HEK293 (cell line): Measurements from ENCODE around the gene ZNF684.
"Not testable (repeated sequence)": the region's sequence is repeated elsewhere in the genome, so short reads cannot be mapped to it uniquely, and the experiment has no call there.

ENCODE experiments used
- CTCF ChIP-seq: fragments of 450-650 bp; formaldehyde crosslinking; IDR thresholded peaks from 2 replicates; pipeline ENCODE4 v1.5.1; 2016; ENCODE audit warnings: missing biosample characterization, missing genetic modification characterization
- MEIS1 ChIP-seq: sonication (generic); formaldehyde crosslinking; IDR thresholded peaks from 2 replicates; pipeline ENCODE4 v1.8.1; 2022; ENCODE audit warnings: missing genetic modification reagents, mild to moderate bottlenecking, borderline replicate concordance
- REPIN1 ChIP-seq: fragments of 450-650 bp; formaldehyde crosslinking; IDR thresholded peaks from 2 replicates; pipeline ENCODE4 v1.5.1; 2017; ENCODE audit warnings: missing biosample characterization, missing genetic modification characterization, low read depth
- REST ChIP-seq: fragments of 450-650 bp; formaldehyde crosslinking; IDR thresholded peaks from 2 replicates; pipeline ENCODE4 v1.5.1; 2016; ENCODE audit warnings: missing biosample characterization, missing genetic modification characterization
- ZFP3 ChIP-seq: fragments of 450-650 bp; formaldehyde crosslinking; IDR thresholded peaks from 2 replicates; pipeline ENCODE4 v1.5.1; 2016; ENCODE audit warnings: low read depth, missing biosample characterization, missing genetic modification characterization
- ZNF114 ChIP-seq: fragments of 450-650 bp; formaldehyde crosslinking; IDR thresholded peaks from 2 replicates; pipeline ENCODE4 v1.5.0; 2017; ENCODE audit warnings: missing biosample characterization, missing genetic modification characterization
- ZNF133 ChIP-seq: fragments of 450-650 bp; formaldehyde crosslinking; IDR thresholded peaks from 2 replicates; pipeline ENCODE4 v1.5.1; 2016; ENCODE audit warnings: missing biosample characterization, missing genetic modification characterization
- ZNF24 ChIP-seq: fragments of 450-650 bp; formaldehyde crosslinking; IDR thresholded peaks from 2 replicates; pipeline ENCODE4 v1.5.1; 2016; ENCODE audit warnings: missing biosample characterization, missing genetic modification characterization
- ZNF280D ChIP-seq: fragments of 450-650 bp; formaldehyde crosslinking; IDR thresholded peaks from 2 replicates; pipeline ENCODE4 v1.5.1; 2016; ENCODE audit warnings: missing biosample characterization, missing genetic modification characterization
- ZNF302 ChIP-seq: fragments of 450-650 bp; formaldehyde crosslinking; IDR thresholded peaks from 2 replicates; pipeline ENCODE4 v1.5.1; 2016; ENCODE audit warnings: missing biosample characterization, missing genetic modification characterization, low read depth
- ZNF398 ChIP-seq: fragments of 450-650 bp; formaldehyde crosslinking; IDR thresholded peaks from 2 replicates; pipeline ENCODE4 v1.5.1; 2017; ENCODE audit warnings: missing biosample characterization, missing genetic modification characterization

- TF ChIP-seq ZFP3 (tag by site-specific recombination); REST (tag by site-specific recombination); ZNF398 (tag by site-specific recombination); MEIS1 (CRISPR knock-in tag); ZNF24 (tag by site-specific recombination); CTCF (tag by site-specific recombination); ZNF302 (tag by site-specific recombination); ZNF280D; ZNF133 (tag by site-specific recombination); ZNF114; REPIN1 (tag by site-specific recombination): not testable (repeated sequence)
These were observed 26.8 kb downstream of the ZNF684 start for GRCh38 chr1:40558241-40558640.
